Dendritic cell treated with granulocyte-macrophage colony-stimulating factor and Interleukin-4, amounts not matched to agents 40 ng/mL and 50 ng/mL, for 4 days (primary cell): ENCODE measurements around the gene STX5.
"Not testable (repeated sequence)": the region's sequence is repeated elsewhere in the genome, so short reads cannot be mapped to it uniquely, and the experiment has no call there.

Experiments
- H3K27ac Mint-ChIP-seq: one replicate; pipeline ENCODE4 v1.8.0; 2022; ENCODE audit warnings: mild to moderate bottlenecking, mixed read lengths
- H3K27me3 Mint-ChIP-seq: one replicate; pipeline ENCODE4 v1.8.0; 2022; ENCODE audit warnings: mild to moderate bottlenecking, mixed read lengths
- H3K36me3 Mint-ChIP-seq: one replicate; pipeline ENCODE4 v1.8.0; 2022; ENCODE audit warnings: low read depth, mixed read lengths
- H3K4me1 Mint-ChIP-seq: one replicate; pipeline ENCODE4 v1.8.0; 2022; ENCODE audit warnings: low read depth, mixed read lengths
- H3K4me3 Mint-ChIP-seq: one replicate; pipeline ENCODE4 v1.8.0; 2022; ENCODE audit warnings: mild to moderate bottlenecking, moderate library complexity, mixed read lengths
- H3K9me3 Mint-ChIP-seq: one replicate; pipeline ENCODE4 v1.8.0; 2022; ENCODE audit warnings: mixed read lengths
- intact Hi-C: fragments of 100-400 bp; cut with micrococcal nuclease; formaldehyde crosslinking; loops from one replicate; pipeline ENCODE4 v1.15.0; 2022

Gene STX5

GRCh38 chr11:62847767-62848314 is 16.0 kb upstream of the STX5 start:
- intact Hi-C loops, result no loop called here
- H3K9me3 Mint-ChIP-seq, result no peaks in the 10 kb centered on the region
- peaks cover 16% of the 10 kb centered on the region for H3K36me3 Mint-ChIP-seq
- no peak overlapping the region for H3K27ac Mint-ChIP-seq
- H3K27me3 Mint-ChIP-seq, result no peaks in the 10 kb centered on the region
- H3K4me3 Mint-ChIP-seq, result no peak overlapping the region
- H3K4me1 Mint-ChIP-seq, result peaks cover 12% of the 10 kb centered on the region

DNA sequence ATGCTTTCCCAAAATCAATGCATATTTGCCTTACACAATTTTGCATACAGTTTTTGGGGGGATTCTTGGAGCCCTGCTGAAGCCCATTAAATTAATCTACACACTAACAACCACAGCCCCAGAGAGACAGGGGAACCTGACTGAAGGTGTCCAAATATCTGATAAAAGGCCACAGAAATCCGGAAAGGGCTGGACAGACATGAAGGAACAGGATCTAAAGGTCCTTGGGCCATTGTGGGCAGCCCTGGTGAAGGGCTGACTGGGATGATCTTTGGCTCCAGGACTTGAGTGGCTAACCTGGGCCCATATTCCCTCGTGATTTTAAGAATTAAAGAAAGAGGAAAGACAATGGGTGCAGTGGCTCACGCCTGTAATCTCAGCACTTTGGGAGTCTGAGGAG is 14.3 kb upstream of the STX5 start:
- Mint-ChIP-seq H3K4me1 (no peaks in the 10 kb centered on the region), H3K9me3 (no peaks in the 10 kb centered on the region), H3K27me3 (no peaks in the 10 kb centered on the region), H3K27ac (no peak overlapping the region), H3K36me3 (no peaks in the 10 kb centered on the region), H3K4me3 (no peak overlapping the region)
- intact Hi-C loops, result no loop called here

- intact Hi-C loops, result no loop called here
- Mint-ChIP-seq H3K27me3 (no peaks in the 10 kb centered on the region), H3K27ac (no peak overlapping the region), H3K36me3 (peaks cover 8% of the 10 kb centered on the region), H3K4me3 (no peak overlapping the region), H3K9me3 (no peaks in the 10 kb centered on the region), H3K4me1 (peaks cover 10% of the 10 kb centered on the region)
Observed at GRCh38 chr11:62844154-62844553, 12.3 kb upstream of the STX5 start.

- Mint-ChIP-seq H3K4me3 (no peak overlapping the region), H3K27me3 (no peaks in the 10 kb centered on the region), H3K27ac (no peak overlapping the region), H3K9me3 (no peaks in the 10 kb centered on the region), H3K4me1 (peaks cover 16% of the 10 kb centered on the region), H3K36me3 (peaks cover 10% of the 10 kb centered on the region)
- intact Hi-C loops, result loop anchor here (2.0 kb wide), 1 partner anchor 13 kb away; no protein-coding TSS in a partner anchor
Observed at GRCh38 chr11:62843466-62843865, 11.6 kb upstream of the STX5 start.

DNA sequence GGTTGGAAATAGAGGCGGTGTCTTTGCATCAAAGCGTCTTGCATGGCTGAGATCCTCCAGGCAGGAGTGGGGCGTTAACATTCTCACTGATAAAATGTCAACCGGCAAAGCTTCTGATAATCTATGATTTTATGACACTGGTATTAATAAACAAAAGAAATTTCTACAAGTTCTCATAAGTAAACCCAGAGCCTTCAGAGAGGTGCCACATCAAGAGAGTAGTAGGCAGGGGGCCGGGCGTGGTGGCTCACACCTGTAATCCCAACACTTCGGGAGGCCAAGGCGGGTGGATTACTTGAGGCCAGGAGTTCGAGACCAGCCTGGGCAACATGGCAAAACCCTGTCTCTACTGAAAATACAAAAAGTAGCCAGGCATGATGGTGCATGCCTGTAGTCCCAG is 11.0 kb upstream of the STX5 start:
- not testable (repeated sequence) for H3K27ac Mint-ChIP-seq, H3K9me3 Mint-ChIP-seq, H3K27me3 Mint-ChIP-seq, H3K4me3 Mint-ChIP-seq
- H3K36me3 Mint-ChIP-seq, result peaks cover 10% of the 10 kb centered on the region
- H3K4me1 Mint-ChIP-seq, result peaks cover 16% of the 10 kb centered on the region
- intact Hi-C loops, result loop anchor here (1.0 to 2.0 kb wide), 2 partner anchors 14 to 38 kb away; no protein-coding TSS in a partner anchor

DNA sequence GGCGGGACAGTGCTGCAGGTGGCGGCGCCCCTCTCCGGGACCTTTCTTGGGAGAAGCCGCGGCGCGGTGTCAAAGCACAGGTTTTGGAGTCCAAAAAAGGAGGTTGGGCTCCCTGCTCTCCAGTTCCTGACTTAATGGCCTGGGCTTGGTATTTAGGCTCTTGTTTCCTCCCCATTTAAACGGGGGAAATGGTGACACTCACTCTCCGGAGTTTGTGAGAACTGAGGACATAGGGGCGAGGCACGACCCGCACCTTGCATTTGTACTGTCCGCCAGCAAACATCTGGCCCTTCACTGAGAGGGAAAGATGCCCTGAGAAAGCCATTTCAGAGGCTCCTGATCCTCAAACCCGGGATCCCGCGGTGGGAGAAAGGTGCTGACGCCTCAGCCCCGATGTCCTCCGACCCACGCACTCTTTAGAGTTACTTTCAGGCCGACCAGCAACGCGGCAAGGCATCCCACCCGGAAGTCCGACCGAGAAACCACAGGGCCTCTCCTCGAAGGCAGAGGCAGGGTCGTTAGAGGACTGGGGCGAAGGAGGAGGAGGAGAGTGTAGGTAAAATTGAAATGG is 10.4 kb upstream of the STX5 start:
- H3K4me3 Mint-ChIP-seq, result no peak overlapping the region
- intact Hi-C loops, result loop anchor here (1.0 to 2.0 kb wide), 2 partner anchors 15 to 39 kb away; no protein-coding TSS in a partner anchor
- H3K9me3 Mint-ChIP-seq, result no peaks in the 10 kb centered on the region
- peaks cover 22% of the 10 kb centered on the region for H3K4me1 Mint-ChIP-seq
- H3K27me3 Mint-ChIP-seq, result no peaks in the 10 kb centered on the region
- no peak overlapping the region for H3K27ac Mint-ChIP-seq
- peaks cover 17% of the 10 kb centered on the region for H3K36me3 Mint-ChIP-seq

DNA sequence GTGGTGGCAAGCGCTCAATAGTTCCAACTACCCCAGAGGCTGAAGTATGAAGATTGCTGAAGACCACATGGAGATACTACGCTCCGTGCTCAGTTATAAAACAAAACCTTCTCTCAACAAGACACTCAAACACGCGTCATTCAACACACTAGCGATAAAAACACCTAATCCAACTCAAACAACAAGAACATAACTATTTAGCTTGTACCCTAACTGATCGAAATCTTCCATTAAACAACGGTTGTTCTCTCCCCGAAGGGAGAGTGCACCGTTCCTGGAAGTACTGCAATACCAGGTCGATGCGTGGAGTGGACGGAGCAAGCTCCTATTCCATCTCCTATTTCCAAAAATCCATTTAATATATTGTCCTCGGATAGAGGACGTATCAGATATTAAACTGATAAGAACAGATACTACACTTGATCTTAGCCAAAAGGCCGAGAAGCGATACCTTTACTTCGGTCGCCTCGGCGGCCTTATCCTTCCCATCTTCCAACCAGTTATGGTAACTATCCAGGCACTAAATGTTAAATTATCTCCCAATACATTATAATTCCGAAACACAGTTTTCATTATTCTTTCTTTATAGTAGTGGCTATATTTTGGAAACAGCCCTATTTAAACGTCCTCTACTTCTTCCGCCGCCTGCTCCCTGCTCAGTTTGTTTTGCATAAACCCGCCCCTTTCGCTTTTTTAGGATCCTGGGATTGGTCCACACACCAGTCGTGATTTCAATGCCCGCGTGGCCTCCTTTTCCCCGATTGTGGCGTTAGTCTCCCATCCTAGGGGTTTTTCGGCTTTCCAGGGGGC is 9.7 kb upstream of the STX5 start:
- Mint-ChIP-seq H3K27ac (no peak overlapping the region), H3K27me3 (no peaks in the 10 kb centered on the region), H3K4me1 (peaks cover 25% of the 10 kb centered on the region), H3K4me3 (no peak overlapping the region), H3K36me3 (peaks cover 23% of the 10 kb centered on the region), H3K9me3 (no peaks in the 10 kb centered on the region)
- intact Hi-C loops, result loop anchor here (1.0 to 2.0 kb wide), 5 partner anchors 15 to 113 kb away; partner anchors contain the start of genes NXF1, TMEM179B and TTC9C

DNA sequence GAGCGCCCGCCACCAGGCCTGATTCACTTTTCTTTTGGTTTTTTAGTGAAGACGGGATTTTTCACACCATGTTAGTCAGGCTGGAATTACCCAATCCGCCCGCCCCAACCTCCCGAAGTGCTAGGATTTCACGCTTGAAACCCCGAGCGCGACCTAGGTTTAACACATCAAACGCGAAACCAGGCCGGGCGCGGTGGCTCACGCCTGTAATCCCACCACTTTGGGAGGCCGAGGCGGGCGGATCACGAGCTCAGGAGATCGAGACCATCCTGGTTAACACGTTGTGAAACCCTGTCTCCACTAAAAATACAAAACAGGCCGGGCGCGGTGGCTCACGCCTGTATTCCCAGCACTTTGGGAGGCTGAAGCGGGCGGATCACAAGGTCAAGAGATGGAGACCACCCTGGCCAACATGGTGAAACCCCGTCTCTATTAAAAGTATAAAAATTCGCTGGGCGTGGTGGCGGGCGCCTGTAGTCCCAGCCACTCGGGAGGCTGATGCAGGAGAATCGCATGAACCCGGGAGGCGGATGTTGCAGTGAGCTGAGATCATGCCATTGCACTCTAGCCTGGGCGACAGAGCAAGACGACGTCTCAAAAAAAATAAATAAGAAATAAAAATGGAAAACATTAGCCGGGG is 9.0 kb upstream of the STX5 start:
- not testable (repeated sequence) for H3K27me3 Mint-ChIP-seq, H3K4me3 Mint-ChIP-seq, H3K27ac Mint-ChIP-seq, H3K9me3 Mint-ChIP-seq
- Mint-ChIP-seq H3K36me3 (peaks cover 28% of the 10 kb centered on the region), H3K4me1 (peaks cover 29% of the 10 kb centered on the region)
- intact Hi-C loops, result loop anchor here (1.0 to 2.0 kb wide), 3 partner anchors 36 to 113 kb away; partner anchors contain the start of genes NXF1, TMEM179B and TTC9C

DNA sequence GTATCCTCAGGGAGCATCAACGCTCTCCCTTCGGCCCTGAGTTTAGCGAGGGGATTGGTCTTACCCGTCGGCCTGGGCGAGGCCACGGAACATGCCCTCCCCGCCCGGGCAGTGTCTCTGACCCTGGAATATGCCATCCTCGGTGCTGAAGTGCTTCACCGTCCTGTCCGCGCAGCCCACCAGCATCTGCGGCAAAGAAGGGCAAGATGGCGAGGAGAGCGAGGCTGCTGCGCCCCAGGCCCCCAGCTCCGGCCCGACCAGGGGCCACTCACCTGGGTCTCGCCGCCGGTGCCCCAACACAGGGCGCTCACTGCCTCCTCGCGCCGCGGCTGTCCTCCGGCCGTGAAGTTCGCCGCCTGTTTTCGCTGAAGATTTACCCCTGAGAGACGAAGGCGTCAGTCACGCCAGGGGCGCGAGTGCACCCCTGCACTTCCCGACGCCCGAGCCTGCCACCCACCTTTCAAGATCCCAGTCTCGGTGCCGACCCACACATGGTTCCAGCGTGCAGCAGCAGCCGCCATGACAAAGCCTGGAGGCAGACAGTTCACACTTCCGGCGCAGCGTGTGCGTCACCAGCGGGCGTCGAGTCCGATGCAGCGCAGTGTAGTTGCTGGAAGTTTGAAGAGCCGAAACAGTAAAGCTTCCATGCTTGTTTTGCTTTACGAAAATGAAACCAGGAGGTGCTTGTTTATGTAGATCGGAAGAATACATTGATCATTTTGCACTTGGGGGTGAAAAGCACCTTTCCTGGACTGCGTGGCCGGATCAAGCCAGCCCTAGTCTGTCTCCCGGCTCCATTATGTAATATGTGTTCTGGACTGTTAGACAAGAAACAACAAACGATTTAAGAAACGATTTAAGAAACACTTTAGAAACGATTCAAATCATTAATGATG is 7.4 kb upstream of the STX5 start, which contains the start of gene WDR74:
TSS of gene WDR74 (minus strand) at position 541 of the 896 bp plus-strand sequence. CDS start at position 521, 20 bp downstream.
- no peak within 1 kb of the TSS for H3K4me3 Mint-ChIP-seq
- intact Hi-C loops, result loop anchor here (1.0 kb wide), 1 partner anchor 8 kb away; no protein-coding TSS in a partner anchor

GRCh38 chr11:62835336-62835735 is 3.5 kb upstream of the STX5 start:
- Mint-ChIP-seq H3K4me3 (no peak overlapping the region), H3K4me1 (peaks cover 61% of the 10 kb centered on the region), H3K27me3 (no peaks in the 10 kb centered on the region), H3K27ac (no peak overlapping the region), H3K36me3 (peaks cover 82% of the 10 kb centered on the region), H3K9me3 (no peaks in the 10 kb centered on the region)
- intact Hi-C loops, result no loop called here

More for the DNA sequence above, 7.4 kb upstream of the STX5 start, which contains the start of gene WDR74:
- Mint-ChIP-seq H3K4me1 (peaks cover 43% of the 10 kb centered on the region), H3K27ac (no peak within 1 kb of the TSS), H3K9me3 (no peaks in the 10 kb centered on the region), H3K36me3 (peaks cover 43% of the 10 kb centered on the region), H3K27me3 (no peaks in the 10 kb centered on the region)

DNA sequence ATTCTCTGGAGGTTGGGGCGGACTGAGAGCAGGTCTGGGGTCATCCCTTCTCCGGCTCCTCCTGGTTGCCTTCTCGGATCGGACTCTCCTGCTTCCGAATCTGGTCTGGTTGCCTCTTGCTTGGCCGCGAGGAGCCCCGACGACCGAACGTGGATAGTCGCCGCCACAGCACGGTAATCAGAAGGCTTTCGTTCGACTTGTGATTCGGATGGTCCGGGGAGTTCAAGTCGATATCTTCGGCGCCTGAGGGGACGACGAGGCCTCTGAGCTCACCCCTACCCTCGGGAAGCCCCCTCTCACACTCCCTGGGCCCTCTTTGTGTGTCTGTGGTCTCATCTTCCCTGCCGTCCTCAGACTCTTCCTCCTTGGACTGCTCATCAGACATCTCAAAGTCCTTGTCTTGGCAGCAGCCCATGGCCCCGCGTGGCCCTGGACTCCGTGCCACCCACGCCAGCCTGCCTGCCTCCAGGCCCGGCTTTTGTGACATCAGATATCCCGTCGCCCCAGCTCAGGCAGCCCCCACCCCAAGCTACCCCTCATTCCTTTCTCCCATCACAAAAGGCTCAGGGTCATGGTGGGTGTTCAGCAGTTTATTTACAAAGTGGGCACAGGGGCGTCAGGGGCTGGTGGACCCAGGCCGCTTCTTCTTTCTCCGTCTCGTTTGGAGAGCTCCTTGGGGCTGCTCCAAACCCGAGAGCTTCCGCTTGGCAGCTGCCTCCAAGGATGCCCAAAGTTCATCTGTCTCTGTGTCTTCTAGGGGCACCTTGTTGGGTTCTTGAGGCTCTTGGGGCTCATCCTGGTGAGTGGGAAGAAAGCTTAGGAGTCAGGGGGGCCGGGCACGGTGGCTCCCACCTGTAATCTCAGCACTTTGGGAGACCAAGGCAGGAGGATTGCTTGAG is 734 bp upstream of the STX5 start, which contains the start of gene TEX54:
TSS of gene TEX54 (minus strand) at position 506 of the 899 bp plus-strand sequence.
- peaks cover 88% of the 10 kb centered on the region for H3K36me3 Mint-ChIP-seq
- intact Hi-C loops, result loop anchor here (2.0 kb wide), 2 partner anchors 14 to 46 kb away; partner anchors contain the start of gene TMEM179B

DNA sequence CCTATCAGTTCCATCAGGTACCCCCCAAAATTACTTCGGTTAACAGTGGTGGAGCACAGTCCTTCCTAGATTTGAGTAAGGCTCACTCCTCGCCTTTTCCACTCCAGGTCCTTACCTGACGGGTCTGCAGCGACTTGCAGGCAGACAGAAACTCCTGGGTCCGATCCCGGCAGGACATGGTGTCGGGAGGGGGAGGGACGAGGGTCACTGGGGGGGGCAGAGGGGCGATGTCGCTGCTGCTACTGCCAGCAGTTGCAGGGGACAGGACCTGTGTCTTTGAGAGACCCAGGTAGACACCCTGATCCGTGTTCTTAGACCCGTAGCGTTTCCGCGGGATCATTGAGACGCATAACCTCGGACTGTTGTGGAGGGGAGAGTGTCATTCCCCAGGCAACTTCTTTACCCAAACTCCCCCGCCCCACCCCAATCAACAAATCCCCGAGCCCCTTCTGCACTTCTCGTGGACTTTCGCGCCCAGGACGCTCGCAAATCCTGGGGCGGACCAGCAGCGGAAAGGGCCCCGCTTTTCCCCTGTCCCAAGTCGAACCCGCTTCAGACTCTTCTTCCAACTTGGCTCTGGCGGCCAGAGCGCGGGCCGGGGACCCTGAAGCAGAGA is 839 bp downstream of the STX5 start:
- intact Hi-C loops, result loop anchor here (1.0 kb wide), 1 partner anchor 8 kb away; the partner anchor contains the start of gene WDR74
- H3K4me3 Mint-ChIP-seq, result peak overlapping the region; percentile 95
- H3K9me3 Mint-ChIP-seq, result no peaks in the 10 kb centered on the region
- H3K27ac Mint-ChIP-seq, result peak overlapping the region; percentile 94
- peaks cover 91% of the 10 kb centered on the region for H3K36me3 Mint-ChIP-seq
- H3K27me3 Mint-ChIP-seq, result no peaks in the 10 kb centered on the region
- peaks cover 48% of the 10 kb centered on the region for H3K4me1 Mint-ChIP-seq

More for the DNA sequence above, 734 bp upstream of the STX5 start, which contains the start of gene TEX54:
- H3K9me3 Mint-ChIP-seq, result no peaks in the 10 kb centered on the region
- peaks cover 57% of the 10 kb centered on the region for H3K4me1 Mint-ChIP-seq
- H3K4me3 Mint-ChIP-seq, result peak within 1 kb of the TSS; percentile 95
- H3K27me3 Mint-ChIP-seq, result no peaks in the 10 kb centered on the region
- peak within 1 kb of the TSS; percentile 94 for H3K27ac Mint-ChIP-seq
